Stimulated activated CD4-positive, alpha-beta T cell treated with anti-CD3 and anti-CD28 coated beads, Interleukin-12 subunit alpha, Interleukin-12 subunit beta, amount 100 ng/mL, for 24 hours (primary cell): Measurements from ENCODE around the gene CEPT1.

Source experiments
- DNase-seq, 2 experiments: peaks; one replicate each; pipeline ENCODE4 v3.0.0-alpha.2; 2020; ENCODE audit warnings: low read depth in 2 of 2

CEPT1 gene

GRCh38 chr1:111192658-111193519 lies 52.9 kb downstream of the CEPT1 start:
- DNase-seq, result no peak

GRCh38 chr1:111193712-111194480 lies 53.9 kb downstream of the CEPT1 start:
- no peak for DNase-seq

GRCh38 chr1:111195002-111195684 lies 55.1 kb downstream of the CEPT1 start:
- DNase-seq, result no peak

- DNase-seq, result no peak
Observed at GRCh38 chr1:111196213-111196612, 56.2 kb downstream of the CEPT1 start.

- no peak for DNase-seq
Observed at GRCh38 chr1:111197598-111198284, 57.7 kb downstream of the CEPT1 start.

GRCh38 chr1:111198836-111199235 lies 58.8 kb downstream of the CEPT1 start:
- no peak for DNase-seq

- no peak for DNase-seq
Observed at GRCh38 chr1:111199329-111199728, 59.3 kb downstream of the CEPT1 start.

- DNase-seq, result peak; percentile 56 to 72
Observed at GRCh38 chr1:111199881-111200801, 60.1 kb downstream of the CEPT1 start, which contains the start of gene DENND2D. Gene DENND2D (minus strand): TSS chr1:111200646. CDS start chr1:111200459, 187 bp downstream.

- DNase-seq, result no peak
Observed at GRCh38 chr1:111200802-111201161, 60.8 kb downstream of the CEPT1 start.

- DNase-seq, result no peak
Observed at GRCh38 chr1:111201275-111202090, 61.5 kb downstream of the CEPT1 start.

- no peak for DNase-seq
Observed at GRCh38 chr1:111202366-111202706, 62.3 kb downstream of the CEPT1 start.

GRCh38 chr1:111202707-111203623 lies 62.9 kb downstream of the CEPT1 start:
- DNase-seq, result no peak

- peak; percentile 60 to 88 for DNase-seq
Observed at GRCh38 chr1:111203681-111204200, 63.7 kb downstream of the CEPT1 start.

- no peak for DNase-seq
Observed at GRCh38 chr1:111204201-111204982, 64.4 kb downstream of the CEPT1 start.

- no peak for DNase-seq
Observed at GRCh38 chr1:111204983-111205713, 65.1 kb downstream of the CEPT1 start.

- DNase-seq, result no peak
Observed at GRCh38 chr1:111205714-111206050, 65.7 kb downstream of the CEPT1 start.

- no peak for DNase-seq
Observed at GRCh38 chr1:111208921-111209320, 68.9 kb downstream of the CEPT1 start.
